Erythroblast (primary cell): Measurements from ENCODE around the gene UBXN2A.
"Not testable (repeated sequence)": the region's sequence is repeated elsewhere in the genome, so short reads cannot be mapped to it uniquely, and the experiment has no call there.

Experiments
- DNase-seq, 2 experiments: peaks; one replicate each; lab custom pipeline; 2025; lab: John Stamatoyannopoulos, UW
- GATA1 ChIP-seq: IDR thresholded peaks from 2 replicates; pipeline ENCODE4 v1.6.1; 2011; ENCODE audit warnings: low read depth, mild to moderate bottlenecking, control low read depth, low read length, moderate library complexity
- POLR2A ChIP-seq: IDR thresholded peaks from 2 replicates; pipeline ENCODE4 v1.6.1; 2011; ENCODE audit warnings: mild to moderate bottlenecking, low read length

The UBXN2A gene

GRCh38 chr2:24011250-24012104 lies 71.2 kb downstream of the UBXN2A start:
- TF ChIP-seq GATA1 = peak; percentile 90
- peak; percentile 96 for TF ChIP-seq POLR2A
- DNase-seq = peak; percentile 97 to 99

- TF ChIP-seq GATA1 = no peak
- no peak for TF ChIP-seq POLR2A
- peak in 1 of 2 experiments; percentile 60 for DNase-seq
Measured at GRCh38 chr2:24012521-24013188, 72.4 kb downstream of the UBXN2A start.

- not testable (repeated sequence) for DNase-seq
Measured at GRCh38 chr2:24014902-24015301, 74.6 kb downstream of the UBXN2A start.

DNA sequence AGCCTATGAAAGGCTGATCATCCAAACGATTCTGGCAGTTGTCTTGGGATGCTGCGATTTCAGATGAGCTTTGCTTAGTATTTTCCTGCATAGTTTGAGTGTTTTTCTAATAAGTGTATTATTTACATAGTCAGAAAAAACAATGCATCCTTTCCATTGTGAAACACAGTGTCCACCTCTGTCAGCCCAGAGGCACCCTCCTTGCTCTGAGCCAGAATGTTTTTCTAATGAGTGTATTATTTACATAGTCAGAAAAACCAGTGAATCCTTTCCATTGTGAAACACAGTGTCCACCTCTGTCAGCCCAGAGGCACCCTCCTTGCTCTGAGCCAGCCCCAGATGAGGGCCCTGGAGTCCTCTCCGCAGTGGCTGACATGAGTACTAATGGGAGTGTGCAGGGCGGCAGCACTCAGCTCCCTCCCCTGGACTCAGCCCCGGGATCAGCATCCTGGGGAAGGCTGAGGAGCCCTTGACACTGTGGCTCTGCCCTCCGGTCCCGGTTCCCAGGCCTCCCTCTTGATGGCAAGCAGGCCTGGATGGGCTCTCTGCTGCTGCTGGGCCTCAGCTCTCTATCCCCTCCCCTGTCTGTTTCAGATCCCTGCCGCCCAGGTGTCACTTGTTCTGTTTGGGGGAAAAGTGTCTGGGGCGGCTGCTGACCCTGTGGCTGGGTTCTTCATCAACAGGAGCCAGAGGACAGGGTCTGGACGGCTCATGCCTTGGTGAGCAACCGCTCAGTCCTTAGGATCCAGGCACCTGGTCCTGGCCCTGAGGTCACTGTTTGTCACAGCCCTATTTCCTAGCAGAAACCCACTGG lies 75.5 kb downstream of the UBXN2A start:
- TF ChIP-seq POLR2A = peak; percentile 25
- no peak for TF ChIP-seq GATA1
- DNase-seq = no peak

DNA sequence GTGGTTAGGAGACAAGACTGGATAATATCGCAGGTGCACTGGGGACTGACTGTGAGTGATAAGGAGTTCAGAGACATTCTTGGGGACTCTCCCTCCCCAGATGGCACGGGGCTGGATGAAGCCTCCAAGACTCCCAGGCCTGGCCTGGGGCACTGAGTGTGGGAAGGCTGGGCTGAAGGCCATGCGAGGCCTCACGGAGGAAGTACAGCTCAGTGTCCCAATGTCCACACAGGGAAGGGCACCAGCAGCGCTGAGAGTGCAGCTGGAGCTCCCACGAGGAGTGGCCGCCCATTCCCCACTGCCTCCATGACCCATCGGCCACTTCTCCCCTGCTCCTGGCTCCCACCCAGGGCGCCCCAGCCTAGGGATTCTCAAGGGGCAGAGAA lies 76.1 kb downstream of the UBXN2A start:
- TF ChIP-seq GATA1 (no peak), POLR2A (no peak)
- peak in 1 of 2 experiments; percentile 26 for DNase-seq

DNA sequence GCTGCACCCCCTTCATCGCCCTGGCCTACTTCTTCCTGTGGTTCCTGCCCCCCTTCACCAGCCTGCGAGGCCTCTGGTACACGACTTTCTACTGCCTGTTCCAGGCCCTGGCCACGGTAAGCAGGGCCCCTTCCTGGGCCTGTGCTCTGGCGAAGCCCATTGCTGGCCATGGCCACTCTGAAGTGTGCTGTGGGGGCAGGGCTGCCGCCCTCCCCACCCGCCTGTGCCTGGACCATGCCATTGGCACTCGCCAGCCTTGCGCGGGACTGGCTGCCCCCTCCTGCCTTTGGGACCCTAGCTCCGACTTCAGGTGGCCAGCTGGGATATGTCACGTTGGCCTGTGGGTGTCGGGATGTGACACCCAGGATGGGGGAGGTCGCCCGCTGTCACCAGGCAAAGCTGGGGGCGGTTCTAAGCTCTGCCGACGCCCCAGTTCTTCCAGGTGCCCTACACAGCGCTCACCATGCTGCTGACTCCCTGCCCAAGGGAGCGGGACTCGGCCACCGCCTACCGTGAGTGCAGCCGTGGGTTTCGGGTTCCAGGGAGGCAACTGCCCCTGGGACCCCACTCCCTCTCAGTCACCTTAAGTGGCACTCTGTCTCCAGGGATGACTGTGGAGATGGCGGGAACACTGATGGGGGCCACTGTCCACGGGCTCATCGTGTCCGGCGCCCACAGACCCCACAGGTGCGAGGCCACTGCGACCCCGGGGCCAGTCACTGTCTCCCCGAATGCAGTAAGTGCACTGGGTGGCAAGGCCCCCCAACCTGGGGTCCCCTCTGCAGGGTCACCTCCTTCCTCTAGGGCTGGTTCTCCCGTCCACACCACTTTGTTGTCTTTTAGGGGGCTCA lies 76.8 kb downstream of the UBXN2A start:
- DNase-seq = no peak
- TF ChIP-seq POLR2A = no peak
- TF ChIP-seq GATA1 = no peak

DNA sequence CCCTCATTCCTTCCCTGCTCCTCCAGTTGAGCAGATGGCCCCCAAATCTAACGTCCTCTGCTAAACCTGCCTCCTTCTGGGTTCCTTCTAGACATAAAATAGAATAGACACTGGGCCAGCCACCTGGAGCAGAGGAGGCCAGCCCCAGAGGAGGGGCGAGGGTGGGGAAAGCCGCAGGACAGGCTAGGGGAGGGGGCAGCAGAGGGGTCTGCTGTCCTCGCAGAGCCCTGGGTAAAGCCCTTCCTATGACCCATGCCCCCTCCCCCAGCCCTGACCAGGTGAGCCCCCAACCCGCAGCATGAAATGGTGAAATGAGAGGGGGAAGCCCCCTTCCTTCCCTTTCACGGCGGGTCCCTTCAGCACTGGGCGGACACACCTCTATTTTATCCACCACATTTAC lies 77.4 kb downstream of the UBXN2A start:
- no peak for DNase-seq
- TF ChIP-seq GATA1 (no peak), POLR2A (no peak)

DNA sequence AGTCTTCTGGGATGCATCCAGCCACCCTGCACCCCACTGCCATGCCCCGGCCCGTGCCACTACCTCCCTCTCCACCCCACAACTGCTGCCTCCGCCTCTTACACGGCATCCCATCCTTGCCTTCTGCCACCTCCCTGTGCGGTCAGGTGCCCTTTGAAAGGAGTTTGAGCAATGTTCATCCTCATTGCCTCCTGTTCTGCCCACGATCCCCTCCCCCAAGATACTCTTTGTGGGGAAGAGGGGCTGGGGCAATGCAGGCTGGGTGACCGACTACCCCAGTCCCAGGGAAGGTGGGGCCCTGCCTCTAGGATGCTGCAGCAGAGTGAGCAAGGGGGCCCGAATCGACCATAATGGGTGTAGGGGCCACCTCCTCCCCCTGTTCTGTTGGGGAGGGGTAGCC lies 78.0 kb downstream of the UBXN2A start:
- no peak for DNase-seq
- TF ChIP-seq POLR2A = no peak
- no peak for TF ChIP-seq GATA1

- DNase-seq = no peak
- no peak for TF ChIP-seq GATA1
- no peak for TF ChIP-seq POLR2A
Measured at GRCh38 chr2:24019729-24020128, 79.5 kb downstream of the UBXN2A start.

DNA sequence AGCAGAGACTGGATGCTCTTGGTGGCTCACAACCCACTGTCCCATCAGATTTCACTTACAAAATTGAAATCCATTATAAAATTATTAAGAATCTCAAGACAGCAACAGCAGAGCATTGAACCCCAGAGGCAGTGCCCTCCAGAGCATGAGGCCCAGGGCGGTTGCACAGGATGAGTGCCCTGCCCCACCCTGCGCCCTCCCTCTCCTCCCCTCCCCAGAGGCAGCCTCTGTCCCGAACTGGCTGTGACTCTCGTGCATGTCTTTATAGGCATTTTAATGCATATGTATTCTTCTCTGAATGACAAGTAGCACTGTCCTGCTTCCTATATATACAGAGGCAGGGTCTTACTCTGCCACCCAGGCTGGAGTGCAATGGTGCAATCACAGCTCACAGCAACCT lies 80.0 kb downstream of the UBXN2A start:
- DNase-seq = no peak
- TF ChIP-seq GATA1 (no peak), POLR2A (no peak)

GRCh38 chr2:24021122-24021998 lies 81.1 kb downstream of the UBXN2A start:
- peak; percentile 41 to 46 for DNase-seq

DNA sequence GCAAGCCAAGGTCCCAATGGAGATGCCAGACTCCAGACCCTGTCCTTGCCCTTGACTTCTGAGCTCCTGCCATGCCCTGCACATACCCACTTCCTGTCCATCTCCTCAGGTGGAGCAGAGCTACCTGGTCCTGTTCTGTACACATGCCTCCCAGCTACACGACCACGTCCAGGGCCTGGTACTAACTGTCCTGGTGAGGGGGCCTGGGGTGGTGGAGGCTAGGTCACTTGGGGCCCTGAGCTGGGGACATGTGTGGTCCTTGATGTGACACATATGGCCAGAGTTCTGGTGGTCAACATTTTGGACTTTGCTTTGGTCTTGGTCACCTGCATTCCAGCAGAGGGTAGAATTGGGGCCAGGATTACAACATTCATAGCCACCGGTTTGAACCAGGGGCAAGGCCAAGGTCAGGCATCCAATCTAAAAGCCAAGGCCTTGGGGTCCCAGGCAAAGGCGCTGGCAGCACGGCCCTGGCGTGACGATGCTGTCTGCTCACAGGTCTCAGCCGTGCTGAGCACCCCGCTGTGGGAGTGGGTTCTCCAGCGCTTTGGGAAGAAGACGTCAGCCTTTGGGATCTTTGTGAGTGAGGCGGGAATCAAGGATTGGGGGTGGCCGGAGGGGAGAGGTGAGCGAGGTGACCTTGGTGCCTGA lies 82.2 kb downstream of the UBXN2A start:
- no peak for DNase-seq
- TF ChIP-seq POLR2A (peak; percentile 22), GATA1 (no peak)

More at GRCh38 chr2:24021122-24021998, 81.1 kb downstream of the UBXN2A start:
- TF ChIP-seq POLR2A = no peak
- no peak for TF ChIP-seq GATA1
